ENCODE results near the gene TEKTIP1. TPM values are rescaled to one million over a fixed set of nuclear protein-coding genes. Genes with fewer than 3 reads are reported as not detected.

The TEKTIP1 gene
- total and polyA plus RNA-seq, 2 experiments from 2014 or later = 5.4 to 5.9 TPM

DNA sequence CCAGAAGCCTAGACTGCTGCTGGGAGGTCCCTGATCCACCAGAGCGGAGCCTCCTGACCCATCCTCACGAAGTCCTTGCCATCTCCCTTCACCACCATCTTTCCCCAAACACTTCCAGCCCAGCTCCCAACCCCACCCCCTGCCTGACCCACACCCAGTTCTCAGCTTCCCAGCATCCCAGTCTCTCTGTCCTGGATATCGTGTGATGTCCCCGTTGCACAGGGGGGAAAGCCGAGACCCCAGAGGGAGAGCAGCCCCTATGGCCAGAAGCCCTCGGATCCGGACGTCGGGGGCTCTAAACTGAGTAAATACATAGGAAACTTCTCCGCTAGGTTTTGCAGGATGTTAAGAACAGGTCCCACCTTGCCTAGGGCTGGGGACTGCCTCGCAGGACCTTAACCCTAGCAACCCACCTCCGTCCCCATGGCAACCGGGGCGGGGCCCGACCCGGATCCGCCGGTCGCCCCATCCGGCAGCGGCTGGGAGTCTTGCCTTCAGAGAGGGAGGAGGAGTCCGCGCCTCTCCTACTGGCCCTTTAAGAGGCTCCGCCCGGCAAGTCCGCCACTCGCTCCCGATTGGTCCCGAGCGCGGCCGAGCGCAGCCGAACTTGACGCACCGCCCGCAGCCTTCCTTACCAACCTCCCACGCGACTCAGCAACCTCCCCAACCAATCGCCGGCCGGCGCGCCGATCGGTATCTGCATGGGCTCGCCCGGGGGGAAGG is 33.3 kb downstream of the TEKTIP1 start:
- Histone ChIP-seq H3K4me3 (peak overlapping the region; percentile 23), H3K4me1 (ENCODE audit: low read depth) (peaks cover 3% of the 10 kb centered on the region), H3K27me3 (no peaks in the 10 kb centered on the region), H3K36me3 (no peaks in the 10 kb centered on the region), H3K9me3 (ENCODE audit: low read depth) (no peaks in the 10 kb centered on the region), H3K27ac (no peak overlapping the region)
- peak; percentile 100 for DNase-seq (ENCODE audit: low read depth in 1 of 2, low spot score in 1 of 2)
- TF ChIP-seq, protein P1, sequence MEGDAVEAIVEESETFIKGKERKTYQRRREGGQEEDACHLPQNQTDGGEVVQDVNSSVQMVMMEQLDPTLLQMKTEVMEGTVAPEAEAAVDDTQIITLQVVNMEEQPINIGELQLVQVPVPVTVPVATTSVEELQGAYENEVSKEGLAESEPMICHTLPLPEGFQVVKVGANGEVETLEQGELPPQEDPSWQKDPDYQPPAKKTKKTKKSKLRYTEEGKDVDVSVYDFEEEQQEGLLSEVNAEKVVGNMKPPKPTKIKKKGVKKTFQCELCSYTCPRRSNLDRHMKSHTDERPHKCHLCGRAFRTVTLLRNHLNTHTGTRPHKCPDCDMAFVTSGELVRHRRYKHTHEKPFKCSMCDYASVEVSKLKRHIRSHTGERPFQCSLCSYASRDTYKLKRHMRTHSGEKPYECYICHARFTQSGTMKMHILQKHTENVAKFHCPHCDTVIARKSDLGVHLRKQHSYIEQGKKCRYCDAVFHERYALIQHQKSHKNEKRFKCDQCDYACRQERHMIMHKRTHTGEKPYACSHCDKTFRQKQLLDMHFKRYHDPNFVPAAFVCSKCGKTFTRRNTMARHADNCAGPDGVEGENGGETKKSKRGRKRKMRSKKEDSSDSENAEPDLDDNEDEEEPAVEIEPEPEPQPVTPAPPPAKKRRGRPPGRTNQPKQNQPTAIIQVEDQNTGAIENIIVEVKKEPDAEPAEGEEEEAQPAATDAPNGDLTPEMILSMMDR (IDR thresholded peaks at IDR 0.05; ENCODE audit: low read depth, low read length) = no peak

DNA sequence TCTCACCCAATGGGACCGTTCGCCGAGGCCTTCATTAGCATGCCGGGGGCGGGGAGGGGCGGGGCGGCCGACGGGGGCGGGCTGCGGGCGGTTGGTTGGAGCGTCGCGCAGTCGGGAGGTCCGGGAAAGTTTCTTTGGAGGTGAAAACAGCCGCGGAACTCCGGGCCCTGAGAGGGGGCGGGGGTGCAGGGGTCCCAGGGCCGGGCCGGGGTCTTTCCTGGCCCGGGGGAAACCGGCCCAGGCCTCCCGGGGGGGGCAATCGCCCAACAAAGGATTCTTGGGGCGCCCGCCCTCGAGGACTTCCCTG is 33.8 kb downstream of the TEKTIP1 start, which contains the start of gene HMG20B:
Gene HMG20B (plus strand): TSS at position 90 of the 307 bp plus-strand sequence. CDS start 366 bp downstream, outside the sequence.
- DNase-seq (ENCODE audit: low read depth in 1 of 2, low spot score in 1 of 2) = no peak
- Histone ChIP-seq H3K27me3 (no peaks in the 10 kb centered on the region), H3K4me3 (peak within 1 kb of the TSS; percentile 87), H3K4me1 (ENCODE audit: low read depth) (peaks cover 3% of the 10 kb centered on the region), H3K36me3 (no peaks in the 10 kb centered on the region), H3K9me3 (ENCODE audit: low read depth) (no peaks in the 10 kb centered on the region), H3K27ac (no peak within 1 kb of the TSS)
- TF ChIP-seq, protein P1 (IDR thresholded peaks at IDR 0.05; ENCODE audit: low read depth, low read length) = no peak

DNA sequence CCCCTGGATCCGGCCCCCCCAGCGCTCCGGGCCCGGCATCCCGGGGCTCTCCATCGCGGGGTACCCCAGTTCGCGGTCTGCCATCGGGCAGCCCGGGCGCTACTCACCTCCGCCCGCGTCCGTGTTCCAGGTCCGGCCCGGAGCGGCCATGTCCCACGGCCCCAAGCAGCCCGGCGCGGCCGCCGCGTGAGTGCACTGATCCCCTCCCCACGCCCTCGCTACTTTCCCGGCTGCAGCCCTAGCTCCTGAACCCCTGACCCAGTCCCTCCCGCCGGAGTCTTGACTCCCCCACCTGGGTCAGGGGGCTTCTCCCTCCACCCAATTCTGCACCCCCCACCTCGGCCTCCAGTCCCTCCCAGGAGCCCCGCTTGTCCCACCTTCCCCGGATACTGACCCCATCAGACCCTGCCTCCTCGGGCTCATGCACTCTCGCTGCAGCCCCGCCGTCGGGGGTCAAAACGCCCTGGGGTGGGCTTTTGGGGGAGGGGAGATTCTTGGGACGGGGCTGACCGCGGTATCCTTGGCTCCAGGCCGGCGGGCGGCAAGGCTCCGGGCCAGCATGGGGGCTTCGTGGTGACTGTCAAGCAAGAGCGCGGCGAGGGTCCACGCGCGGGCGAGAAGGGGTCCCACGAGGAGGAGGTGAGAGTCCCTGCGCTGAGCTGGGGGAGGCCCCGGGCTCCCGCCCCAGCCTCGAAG is 34.3 kb downstream of the TEKTIP1 start:
- H3K27ac ChIP-seq = no peak overlapping the region
- DNase-seq (ENCODE audit: low read depth in 1 of 2, low spot score in 1 of 2) = peak in 1 of 2 donors; percentile 46
- no peaks in the 10 kb centered on the region for H3K9me3 ChIP-seq (ENCODE audit: low read depth)
- no peaks in the 10 kb centered on the region for H3K36me3 ChIP-seq
- TF ChIP-seq, protein P1 (IDR thresholded peaks at IDR 0.05; ENCODE audit: low read depth, low read length) = no peak
- H3K4me1 ChIP-seq (ENCODE audit: low read depth) = peaks cover 3% of the 10 kb centered on the region
- peak overlapping the region; percentile 87 for H3K4me3 ChIP-seq
- no peaks in the 10 kb centered on the region for H3K27me3 ChIP-seq

DNA sequence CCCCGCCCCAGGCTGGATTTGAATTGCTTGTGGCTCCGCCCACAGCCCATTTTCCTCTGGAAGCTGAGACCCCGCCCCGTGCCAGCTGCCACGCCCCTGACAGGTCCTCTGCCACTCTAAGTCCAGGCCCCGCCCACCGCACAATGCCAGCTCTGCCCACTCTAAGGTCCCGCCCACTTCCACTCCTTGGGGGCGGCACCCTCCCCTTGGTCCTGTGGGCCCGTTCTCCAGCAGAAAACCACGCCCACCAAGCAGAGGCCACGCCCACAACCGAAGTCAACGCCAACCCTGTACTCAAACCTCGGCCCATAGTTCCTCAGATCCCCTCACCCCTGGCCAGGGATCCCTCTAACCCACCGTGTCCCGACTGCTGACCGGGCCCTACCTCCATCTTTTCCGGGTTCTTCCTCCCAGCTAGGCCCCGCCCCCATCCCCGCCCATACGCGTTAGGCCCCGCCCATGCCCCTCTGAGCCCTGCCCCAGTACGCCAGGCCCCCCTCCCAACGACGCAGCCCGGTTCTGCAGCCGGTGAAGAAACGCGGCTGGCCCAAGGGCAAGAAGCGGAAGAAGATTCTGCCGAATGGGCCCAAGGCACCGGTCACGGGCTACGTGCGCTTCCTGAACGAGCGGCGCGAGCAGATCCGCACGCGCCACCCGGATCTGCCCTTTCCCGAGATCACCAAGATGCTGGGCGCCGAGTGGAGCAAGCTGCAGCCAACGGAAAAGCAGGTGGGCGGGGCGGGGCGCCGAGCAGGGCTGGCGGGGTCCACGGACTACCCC is 35.1 kb downstream of the TEKTIP1 start:
- Histone ChIP-seq H3K27ac (no peak overlapping the region), H3K4me3 (peak overlapping the region; percentile 87), H3K27me3 (no peaks in the 10 kb centered on the region), H3K4me1 (ENCODE audit: low read depth) (peaks cover 3% of the 10 kb centered on the region), H3K9me3 (ENCODE audit: low read depth) (no peaks in the 10 kb centered on the region), H3K36me3 (no peaks in the 10 kb centered on the region)
- TF ChIP-seq, protein P1 (IDR thresholded peaks at IDR 0.05; ENCODE audit: low read depth, low read length) = no peak
- DNase-seq (ENCODE audit: low read depth in 1 of 2, low spot score in 1 of 2) = peak; percentile 95 to 96

DNA sequence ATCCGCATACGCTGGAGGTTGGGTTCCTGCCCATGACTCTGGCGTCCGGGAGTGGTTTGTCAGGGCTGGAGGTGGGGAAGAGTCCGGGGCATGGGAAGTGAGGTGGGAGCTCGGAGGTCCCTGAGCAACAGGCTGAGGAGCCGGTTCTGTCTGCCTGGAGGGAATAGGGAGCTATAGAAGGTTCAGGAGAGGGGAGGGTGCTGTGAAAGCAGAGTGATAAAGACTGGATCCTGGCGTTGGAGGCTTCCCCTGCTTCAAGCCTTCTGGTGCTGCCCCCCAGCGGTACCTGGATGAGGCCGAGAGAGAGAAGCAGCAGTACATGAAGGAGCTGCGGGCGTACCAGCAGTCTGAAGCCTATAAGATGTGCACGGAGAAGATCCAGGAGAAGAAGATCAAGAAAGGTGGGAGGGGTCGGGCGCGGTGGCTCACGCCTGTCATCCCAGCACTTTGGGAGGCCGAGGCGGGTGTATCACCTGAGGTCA is 36.3 kb downstream of the TEKTIP1 start:
- no peaks in the 10 kb centered on the region for H3K9me3 ChIP-seq (ENCODE audit: low read depth)
- TF ChIP-seq, protein P1 (IDR thresholded peaks at IDR 0.05; ENCODE audit: low read depth, low read length) = peak; percentile 29
- DNase-seq (ENCODE audit: low read depth in 1 of 2, low spot score in 1 of 2) = peak in 1 of 2 donors; percentile 44
- H3K4me1 ChIP-seq (ENCODE audit: low read depth) = peaks cover 3% of the 10 kb centered on the region
- no peaks in the 10 kb centered on the region for H3K27me3 ChIP-seq
- H3K4me3 ChIP-seq = no peak overlapping the region
- H3K27ac ChIP-seq = no peak overlapping the region
- no peaks in the 10 kb centered on the region for H3K36me3 ChIP-seq

Data from cardiac muscle cell (in vitro differentiated cells and primary cell).